GM12872 (cell line): ENCODE measurements around the gene SLC25A23.
A peak's percentile ranks its signal among the peaks of the same experiment; 100 is the strongest.

Experiments used
- TF ChIP-seq, protein P1 (sequence below): IDR thresholded peaks from 3 replicates; pipeline ENCODE4 v1.5.1; 2011; ENCODE audit warnings: low read depth, mild to moderate bottlenecking, low read length, moderate library complexity; ENCODE audit not compliant: insufficient read depth

SLC25A23 gene

DNA sequence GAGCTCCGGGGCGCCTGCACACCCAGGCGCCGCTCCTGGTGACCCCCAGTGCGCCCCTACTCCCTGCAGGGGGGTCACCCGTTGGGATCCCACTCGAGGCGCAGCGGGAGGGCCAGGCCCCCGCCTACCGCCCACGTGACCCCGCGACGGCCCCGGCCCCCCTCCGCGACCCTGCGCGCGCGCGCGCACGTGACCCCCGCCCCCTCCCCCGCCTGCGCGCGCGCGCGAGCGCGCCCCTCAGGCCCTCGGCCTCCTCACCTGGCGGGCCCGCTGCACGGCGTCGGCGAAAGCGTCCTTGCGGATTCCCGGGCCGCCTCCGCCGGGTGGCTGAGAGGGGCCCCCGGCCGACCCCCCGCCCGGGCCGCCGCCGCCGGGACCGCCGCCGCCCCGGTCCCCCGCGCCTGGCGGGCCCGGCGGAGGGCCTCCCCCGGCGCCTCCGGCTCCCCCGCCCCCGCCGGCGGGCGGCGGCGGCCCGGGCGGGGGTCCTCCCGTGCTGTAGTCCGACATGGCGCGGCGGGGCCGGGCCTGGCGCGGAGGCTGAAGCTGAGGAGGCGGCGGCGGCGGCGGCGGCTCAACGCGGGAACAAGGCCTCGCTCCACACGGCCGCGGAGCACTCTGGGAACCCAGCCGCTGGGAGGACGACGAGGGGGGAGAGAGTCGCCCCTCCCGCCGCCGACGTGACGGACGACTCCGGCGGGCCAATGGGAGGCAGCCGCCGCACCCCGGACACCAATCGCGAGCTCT is 35.2 kb downstream of the SLC25A23 start, which contains the start of gene KHSRP:
TSS of gene KHSRP (minus strand) at position 617 of the 744 bp plus-strand sequence. CDS start at position 507, 110 bp downstream.
- TF ChIP-seq, protein P1, sequence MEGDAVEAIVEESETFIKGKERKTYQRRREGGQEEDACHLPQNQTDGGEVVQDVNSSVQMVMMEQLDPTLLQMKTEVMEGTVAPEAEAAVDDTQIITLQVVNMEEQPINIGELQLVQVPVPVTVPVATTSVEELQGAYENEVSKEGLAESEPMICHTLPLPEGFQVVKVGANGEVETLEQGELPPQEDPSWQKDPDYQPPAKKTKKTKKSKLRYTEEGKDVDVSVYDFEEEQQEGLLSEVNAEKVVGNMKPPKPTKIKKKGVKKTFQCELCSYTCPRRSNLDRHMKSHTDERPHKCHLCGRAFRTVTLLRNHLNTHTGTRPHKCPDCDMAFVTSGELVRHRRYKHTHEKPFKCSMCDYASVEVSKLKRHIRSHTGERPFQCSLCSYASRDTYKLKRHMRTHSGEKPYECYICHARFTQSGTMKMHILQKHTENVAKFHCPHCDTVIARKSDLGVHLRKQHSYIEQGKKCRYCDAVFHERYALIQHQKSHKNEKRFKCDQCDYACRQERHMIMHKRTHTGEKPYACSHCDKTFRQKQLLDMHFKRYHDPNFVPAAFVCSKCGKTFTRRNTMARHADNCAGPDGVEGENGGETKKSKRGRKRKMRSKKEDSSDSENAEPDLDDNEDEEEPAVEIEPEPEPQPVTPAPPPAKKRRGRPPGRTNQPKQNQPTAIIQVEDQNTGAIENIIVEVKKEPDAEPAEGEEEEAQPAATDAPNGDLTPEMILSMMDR = no peak

DNA sequence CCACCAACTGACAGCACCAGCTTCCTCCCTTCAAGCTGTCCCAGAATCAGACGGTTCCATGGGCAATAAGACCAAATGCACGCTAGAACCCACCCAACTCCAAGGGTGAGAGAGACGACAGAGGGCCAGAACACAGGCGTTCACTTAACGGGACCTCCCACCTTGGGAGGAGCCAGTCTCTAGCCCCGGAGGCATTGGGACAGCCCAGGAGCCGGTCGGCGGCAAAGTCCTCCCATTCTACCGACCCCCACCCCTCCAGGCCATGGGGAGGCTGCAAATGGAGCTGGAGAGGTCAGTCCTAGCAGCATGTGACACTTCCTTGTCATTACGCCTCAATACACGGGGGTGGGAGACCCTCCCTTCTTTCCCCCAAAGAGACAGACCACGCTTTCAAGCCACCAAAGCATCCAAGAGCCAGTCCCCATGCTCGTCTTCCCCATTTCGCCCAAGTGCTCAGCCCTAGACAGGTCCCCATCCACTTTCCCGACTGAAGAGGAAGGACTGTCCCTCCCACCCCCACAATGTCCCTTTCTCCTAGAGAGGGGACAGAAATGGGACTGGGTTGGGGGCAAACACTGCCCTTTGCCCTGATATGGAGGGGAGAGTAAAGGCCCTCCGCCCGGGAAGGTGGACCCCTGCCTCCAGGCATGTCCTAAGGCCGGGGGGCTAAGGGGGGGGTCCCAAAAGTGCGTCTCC is 35.9 kb downstream of the SLC25A23 start:
- TF ChIP-seq, protein P1 = no peak

DNA sequence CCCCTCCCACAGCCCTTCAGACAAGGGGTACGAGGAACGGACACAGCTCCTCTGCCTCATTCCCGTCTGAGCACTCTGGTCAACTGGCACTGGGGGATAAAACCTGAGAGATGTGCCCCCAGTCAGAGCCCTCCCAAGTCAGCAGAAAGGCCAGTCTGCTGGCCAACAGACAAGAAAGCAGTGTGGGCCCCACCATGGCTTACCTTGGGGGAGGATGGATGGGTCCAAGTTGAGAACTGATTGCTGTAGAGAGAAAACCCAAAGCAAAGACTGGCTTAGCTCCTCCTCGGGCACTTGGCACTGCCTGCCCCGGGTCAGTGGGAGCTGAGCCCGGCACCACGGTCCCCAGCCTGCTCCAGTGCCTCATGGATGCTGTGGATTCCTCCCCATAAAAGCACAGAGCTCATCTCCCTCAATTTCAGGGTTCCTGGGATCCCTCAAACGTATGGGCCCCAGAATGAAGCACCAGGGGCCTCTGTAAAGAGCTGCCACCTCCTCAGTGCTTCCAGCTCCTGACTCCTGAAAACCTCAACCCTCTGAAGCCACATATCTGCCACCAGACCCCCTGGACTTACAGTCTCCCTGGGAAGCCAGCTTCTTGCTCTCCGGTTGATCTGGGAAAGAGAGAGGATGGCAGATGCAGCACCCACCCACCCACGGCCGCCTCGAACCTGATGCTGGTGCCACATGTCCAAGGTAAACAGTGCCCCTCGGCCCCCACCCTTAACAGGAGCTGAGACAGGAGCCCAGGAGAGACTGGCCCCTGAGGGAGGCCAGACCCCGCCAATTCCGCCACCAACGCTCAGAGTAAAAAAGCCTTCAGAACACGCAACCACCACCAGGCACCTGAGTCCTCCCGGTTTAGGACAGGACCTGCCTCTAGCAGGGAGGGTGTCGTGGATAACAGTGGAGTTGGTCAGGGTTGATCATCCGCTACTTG is 38.2 kb downstream of the SLC25A23 start:
- TF ChIP-seq, protein P1 = no peak

DNA sequence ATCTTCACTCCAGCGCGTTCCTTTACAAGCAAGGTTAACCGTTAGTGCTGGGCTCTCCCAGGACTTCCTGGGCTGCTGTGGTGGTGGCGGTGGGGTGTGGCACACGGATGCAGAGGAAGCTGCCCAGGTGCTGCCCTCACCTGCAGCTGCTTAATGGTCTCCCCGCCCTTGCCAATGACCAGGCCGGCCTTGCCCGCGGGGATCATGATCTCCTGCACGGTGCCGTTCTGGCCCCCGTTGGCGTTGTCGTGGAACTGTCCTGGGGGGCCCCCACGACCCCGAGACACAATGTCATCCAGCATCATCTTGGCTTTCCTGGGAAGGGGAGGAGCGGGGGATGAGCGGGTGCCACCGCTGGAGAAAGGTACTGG is 41.0 kb downstream of the SLC25A23 start:
- TF ChIP-seq, protein P1 = no peak

DNA sequence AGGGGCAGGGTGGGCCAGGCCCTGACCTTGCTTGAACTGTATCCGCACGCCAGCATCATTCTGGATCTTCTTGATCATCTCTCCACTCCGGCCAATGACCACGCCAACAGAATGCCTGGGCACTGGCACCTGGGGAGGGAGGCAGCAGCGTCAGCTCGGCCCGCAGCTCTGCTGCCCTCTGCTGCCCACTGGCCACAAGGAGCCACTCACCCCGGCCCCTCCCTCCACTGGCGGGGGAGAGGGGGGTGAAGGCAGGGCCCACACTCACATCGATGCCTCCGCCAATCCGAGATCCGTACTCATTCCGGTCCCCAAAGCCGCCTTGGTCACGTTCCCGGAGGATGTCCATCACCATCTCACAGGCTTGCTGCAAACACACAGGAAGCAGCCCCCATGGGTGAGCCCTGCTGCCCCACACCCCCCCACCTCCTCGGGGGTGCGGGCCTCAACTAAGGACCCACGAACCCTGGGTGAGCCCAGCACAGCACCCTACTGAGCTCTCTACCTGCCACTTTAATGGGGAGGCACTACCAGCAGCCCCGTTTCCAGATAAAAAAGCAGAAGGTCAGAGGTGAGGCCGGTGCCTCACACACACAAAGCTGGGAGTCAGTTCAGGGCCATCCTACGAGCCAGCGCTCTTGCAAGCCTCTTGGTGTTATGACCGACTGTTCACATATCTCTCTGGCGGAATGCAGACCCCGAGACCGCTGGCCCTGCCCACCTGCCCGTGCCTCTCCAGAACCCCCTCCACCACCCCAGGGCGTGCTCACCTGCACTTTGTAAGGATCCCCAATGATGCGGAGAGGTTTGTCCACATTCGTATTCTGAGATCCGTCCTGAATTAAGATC is 41.7 kb downstream of the SLC25A23 start:
- TF ChIP-seq, protein P1 = 0 out of 3 replicates have a peak, but pooled peaks have one; percentile 10

DNA sequence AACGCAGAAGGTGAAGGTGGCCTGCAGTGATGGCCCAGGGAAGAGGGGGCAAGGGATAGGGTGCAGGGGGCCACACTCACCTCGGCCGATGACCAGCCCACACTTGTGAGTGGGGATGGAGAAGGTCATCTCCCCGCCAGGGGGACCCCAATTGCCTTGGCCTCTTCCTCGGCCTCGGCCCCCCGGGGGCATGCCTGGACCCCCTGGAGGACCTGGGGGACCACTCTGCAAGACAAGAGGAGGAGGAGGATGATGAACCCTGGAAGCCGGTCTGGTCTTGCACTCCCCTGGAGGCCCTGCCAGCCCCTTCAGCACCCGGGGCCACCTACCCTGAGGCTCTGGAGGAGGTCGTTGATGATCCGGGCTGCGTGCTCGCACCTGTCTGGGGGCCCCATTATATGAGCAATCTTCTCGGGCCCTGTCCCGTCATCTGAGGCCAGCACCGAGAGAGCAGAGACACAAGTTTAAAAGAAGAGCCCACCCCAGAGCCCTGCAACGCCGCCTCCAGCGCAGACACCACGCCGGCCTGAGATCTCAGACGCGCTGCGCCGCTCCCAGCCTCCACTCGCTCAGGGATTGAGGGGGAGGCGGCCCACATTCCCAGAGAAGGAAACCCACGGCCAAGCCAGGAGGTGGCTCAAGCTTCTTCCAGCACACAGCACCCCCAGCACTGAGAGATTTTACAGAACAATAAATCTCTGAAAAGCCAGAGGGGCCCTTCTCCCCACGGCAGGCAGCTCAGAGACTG is 42.8 kb downstream of the SLC25A23 start:
- TF ChIP-seq, protein P1 = no peak
